K562 (cell line): ENCODE results near the gene DCST1. TPM values are rescaled to one million over a fixed set of nuclear protein-coding genes. Genes with fewer than 3 reads are reported as not detected.

Experiments used
- TBP ChIP-seq: optimal IDR thresholded peaks from 2 replicates; pipeline ENCODE3; 2011; ENCODE audit warnings: low read depth, low read length, improper control_type of control experiment
- polyA plus RNA-seq, 8 experiments: library from polyadenylated mRNA; depleted of rRNA in 4 of 8; stranded (reverse) in 5 of 8; unstranded in 3 of 8; fragments of >200 nt; fragmentation: Nextera tagmentation in 2 of 8; fragmentation: Illumina TruSeq in 1 of 8; extraction: Ambion mirVana in 2 of 8; extraction: Trizol in 1 of 8; gene quantifications; 2 replicates each; pipeline versions ENCODE4 v1.2.1 to v1.2.3, GENCODE V29; 2011 to 2014; ENCODE audit warnings: inconsistent platforms in 1 of 8, missing spikeins in 1 of 8
- total RNA-seq, 7 experiments: library from RNA; depleted of rRNA in 6 of 7; stranded (reverse); fragments of >200 nt in 6 of 7; fragmentation: Illumina TruSeq in 2 of 7; extraction: Trizol in 2 of 7; gene quantifications; 2 replicates each; pipeline versions ENCODE4 v1.2.1 to v1.2.3, GENCODE V29; 2011 to 2021; ENCODE audit warnings: low replicate concordance in 1 of 7
- TF ChIP-seq, protein P1 (sequence below): IDR thresholded peaks from 3 replicates; pipeline ENCODE4 v1.6.1; 2011; ENCODE audit warnings: borderline replicate concordance, mild to moderate bottlenecking, moderate library complexity; ENCODE audit not compliant: insufficient read length; ENCODE audit errors: extremely low read depth
- TF ChIP-seq, protein P2 (sequence below): sonication (generic); formaldehyde crosslinking; IDR thresholded peaks from 2 replicates; pipeline ENCODE4 v1.8.1; 2023; ENCODE audit warnings: mild to moderate bottlenecking, missing genetic modification reagents

Gene DCST1
- total and polyA plus RNA-seq, 9 of the 15 experiments (the other 6 are each of a cell fraction or from before 2014, with no cell fraction given): not detected

DNA sequence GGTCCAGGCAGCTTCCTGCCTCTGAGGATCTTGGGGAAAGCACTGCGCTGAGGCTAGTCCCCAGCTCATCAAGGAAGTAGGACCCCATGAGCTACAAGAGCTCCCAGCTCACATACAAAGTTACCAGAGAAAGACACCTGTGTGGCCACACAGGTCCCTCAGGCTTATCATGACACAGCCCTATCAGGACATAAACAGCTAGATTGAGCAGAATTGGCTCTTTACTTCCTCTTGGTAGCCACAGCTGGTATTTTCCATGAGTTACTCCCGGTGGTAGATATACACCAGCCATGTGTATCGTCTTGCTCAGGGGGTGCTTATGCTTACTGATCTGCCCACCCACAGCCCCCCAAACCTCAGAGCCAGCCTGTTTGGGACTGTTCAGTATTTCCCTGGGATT is 39.0 kb upstream of the DCST1 start (continued):
- TF ChIP-seq, protein P1, sequence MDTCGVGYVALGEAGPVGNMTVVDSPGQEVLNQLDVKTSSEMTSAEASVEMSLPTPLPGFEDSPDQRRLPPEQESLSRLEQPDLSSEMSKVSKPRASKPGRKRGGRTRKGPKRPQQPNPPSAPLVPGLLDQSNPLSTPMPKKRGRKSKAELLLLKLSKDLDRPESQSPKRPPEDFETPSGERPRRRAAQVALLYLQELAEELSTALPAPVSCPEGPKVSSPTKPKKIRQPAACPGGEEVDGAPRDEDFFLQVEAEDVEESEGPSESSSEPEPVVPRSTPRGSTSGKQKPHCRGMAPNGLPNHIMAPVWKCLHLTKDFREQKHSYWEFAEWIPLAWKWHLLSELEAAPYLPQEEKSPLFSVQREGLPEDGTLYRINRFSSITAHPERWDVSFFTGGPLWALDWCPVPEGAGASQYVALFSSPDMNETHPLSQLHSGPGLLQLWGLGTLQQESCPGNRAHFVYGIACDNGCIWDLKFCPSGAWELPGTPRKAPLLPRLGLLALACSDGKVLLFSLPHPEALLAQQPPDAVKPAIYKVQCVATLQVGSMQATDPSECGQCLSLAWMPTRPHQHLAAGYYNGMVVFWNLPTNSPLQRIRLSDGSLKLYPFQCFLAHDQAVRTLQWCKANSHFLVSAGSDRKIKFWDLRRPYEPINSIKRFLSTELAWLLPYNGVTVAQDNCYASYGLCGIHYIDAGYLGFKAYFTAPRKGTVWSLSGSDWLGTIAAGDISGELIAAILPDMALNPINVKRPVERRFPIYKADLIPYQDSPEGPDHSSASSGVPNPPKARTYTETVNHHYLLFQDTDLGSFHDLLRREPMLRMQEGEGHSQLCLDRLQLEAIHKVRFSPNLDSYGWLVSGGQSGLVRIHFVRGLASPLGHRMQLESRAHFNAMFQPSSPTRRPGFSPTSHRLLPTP: no peak
- TF ChIP-seq, protein P2, sequence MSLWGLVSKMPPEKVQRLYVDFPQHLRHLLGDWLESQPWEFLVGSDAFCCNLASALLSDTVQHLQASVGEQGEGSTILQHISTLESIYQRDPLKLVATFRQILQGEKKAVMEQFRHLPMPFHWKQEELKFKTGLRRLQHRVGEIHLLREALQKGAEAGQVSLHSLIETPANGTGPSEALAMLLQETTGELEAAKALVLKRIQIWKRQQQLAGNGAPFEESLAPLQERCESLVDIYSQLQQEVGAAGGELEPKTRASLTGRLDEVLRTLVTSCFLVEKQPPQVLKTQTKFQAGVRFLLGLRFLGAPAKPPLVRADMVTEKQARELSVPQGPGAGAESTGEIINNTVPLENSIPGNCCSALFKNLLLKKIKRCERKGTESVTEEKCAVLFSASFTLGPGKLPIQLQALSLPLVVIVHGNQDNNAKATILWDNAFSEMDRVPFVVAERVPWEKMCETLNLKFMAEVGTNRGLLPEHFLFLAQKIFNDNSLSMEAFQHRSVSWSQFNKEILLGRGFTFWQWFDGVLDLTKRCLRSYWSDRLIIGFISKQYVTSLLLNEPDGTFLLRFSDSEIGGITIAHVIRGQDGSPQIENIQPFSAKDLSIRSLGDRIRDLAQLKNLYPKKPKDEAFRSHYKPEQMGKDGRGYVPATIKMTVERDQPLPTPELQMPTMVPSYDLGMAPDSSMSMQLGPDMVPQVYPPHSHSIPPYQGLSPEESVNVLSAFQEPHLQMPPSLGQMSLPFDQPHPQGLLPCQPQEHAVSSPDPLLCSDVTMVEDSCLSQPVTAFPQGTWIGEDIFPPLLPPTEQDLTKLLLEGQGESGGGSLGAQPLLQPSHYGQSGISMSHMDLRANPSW (CRISPR knock-in tag): no peak
- TF ChIP-seq TBP: peak; percentile 8
